Skin epidermis (tissue), 12 donors: ENCODE measurements around the gene FAM149A.

Experiments used
- H3K27ac ChIP-seq, 21 experiments: fragments of 200-600 bp; sonication (generic) in 11 of 21; one replicate each; pipeline ENCODE4 v1.5.0; 2020; ENCODE audit warnings: mild to moderate bottlenecking in 3 of 21, inconsistent platforms in 2 of 21, moderate library complexity in 2 of 21
- H3K4me3 ChIP-seq, 7 experiments: fragments of 200-600 bp; sonication (generic) in 2 of 7; one replicate each; pipeline ENCODE4 v1.5.0; 2020; ENCODE audit warnings: inconsistent platforms in 2 of 7, mild to moderate bottlenecking in 2 of 7, moderate library complexity in 1 of 7

The FAM149A gene

DNA sequence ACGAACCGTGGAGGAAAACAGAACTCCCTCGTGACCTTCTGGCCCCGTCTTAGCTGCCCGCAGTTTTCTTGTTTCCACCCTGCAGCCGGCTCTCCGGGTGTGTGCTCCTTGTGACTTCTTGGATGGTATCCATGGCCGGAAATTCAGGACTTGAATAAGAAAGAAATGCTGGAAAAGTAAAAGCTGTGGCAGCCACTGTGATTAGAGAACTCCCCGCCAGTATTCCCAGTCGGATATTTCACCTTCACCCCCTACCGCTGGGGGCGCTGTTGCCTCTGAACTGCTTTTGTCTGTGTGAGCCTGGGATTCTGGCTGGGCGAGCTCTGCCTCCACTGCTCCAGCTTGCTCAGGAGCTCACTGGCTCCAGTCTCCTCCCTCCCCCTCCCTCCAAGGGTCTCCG lies 45.4 kb downstream of the FAM149A start:
- Histone ChIP-seq H3K4me3 (peak overlapping the region in 1 of 7 experiments; percentile 8), H3K27ac (peak overlapping the region in 2 of 21 experiments; percentile 9 to 66)

DNA sequence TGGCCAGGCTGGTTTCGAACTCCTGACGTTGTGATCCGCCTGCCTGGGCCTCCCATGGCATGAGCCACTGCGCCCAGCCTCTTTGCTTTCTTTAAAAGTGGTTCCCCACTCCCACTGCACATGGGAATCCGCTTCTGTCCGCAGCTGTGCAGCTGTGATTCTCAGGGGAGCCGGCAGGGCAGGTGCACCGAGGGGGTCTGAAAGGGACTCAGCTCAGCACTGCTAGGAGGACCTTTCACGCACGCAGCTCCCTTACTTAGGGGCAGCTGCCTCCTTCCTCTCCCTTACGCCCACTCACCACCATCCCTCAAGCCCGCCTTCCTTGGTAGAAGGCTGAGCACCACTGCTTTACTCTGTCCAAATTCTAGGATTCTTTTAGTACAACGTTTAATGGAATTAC lies 46.4 kb downstream of the FAM149A start:
- Histone ChIP-seq H3K4me3 (no peak overlapping the region), H3K27ac (no peak overlapping the region)

DNA sequence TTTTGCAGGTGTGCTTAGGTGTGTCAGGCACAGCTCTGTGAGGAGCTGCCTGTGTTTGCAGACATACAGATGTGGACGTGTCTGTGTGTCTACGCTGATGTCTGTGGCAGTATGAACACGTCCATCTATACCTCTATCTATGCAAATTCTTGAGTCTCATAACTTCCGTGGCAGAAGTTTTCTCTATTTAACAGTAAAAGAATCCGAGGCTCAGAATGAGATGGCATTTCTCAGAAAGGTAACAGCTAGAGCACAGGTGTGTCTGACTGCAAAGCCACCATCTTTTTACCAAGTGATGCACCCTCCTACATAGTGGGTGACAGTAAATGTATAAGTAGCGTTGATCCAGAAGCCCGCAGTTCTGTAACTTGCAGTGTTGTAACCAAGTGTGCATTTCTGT lies 47.0 kb downstream of the FAM149A start:
- Histone ChIP-seq H3K4me3 (no peak overlapping the region), H3K27ac (no peak overlapping the region)

DNA sequence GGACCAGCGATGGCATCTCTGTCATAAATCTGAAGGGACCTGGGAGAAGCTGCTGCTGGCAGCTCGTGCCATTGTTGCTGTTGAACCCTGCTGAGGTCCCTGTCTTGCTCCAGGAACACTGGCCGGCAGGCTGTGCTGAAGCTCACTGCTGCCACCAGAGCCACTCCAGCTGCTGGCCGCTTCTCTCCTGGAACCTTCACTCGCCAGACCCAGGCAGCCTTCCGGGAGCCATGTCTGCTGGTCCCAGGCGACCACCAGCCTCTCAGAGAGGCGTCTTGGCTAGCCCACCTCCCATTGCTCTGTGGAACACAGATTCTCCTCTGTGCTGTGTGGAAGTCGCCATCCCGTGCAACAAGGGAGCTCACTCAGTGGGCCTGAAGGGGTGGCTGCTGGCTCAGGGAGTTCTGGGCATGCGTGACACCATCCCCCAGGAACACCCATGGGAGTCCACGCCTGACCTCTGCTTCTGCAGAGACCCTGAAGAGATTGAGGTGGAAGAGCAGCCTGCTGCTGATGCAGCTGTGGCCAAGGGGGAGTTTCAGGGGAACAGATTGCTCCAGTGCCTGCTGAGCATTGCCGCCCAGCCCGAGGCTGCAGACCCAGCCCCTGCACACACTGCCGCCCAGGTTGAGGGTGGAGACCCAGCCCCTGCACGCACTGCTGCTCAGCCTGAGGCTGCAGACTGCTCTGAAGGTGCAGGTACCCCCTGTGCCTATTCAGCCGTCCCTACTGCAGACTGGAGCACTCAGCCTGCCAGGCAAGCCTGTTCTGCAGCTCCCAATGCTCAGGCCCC lies 53.7 kb downstream of the FAM149A start:
- no peak overlapping the region for H3K27ac ChIP-seq
- H3K4me3 ChIP-seq: no peak overlapping the region

DNA sequence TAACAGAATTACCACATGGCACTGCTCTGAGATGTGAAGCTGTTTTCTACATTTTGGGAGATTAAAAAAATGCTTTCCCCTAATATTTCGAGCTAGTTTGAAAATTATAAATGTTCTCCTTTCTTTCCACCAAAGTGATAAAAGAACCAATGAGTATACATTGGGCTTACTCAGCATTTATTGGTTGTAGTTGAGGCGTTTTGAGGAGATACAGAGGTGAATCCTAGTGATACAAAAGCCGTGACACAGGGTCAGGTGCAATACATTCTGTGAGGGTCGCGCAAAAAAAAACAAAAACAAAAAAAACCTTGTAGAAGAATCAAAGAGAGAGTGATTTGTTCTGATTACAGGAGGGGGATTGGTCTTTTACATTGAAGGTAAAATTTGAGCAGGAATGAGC lies 54.5 kb downstream of the FAM149A start:
- Histone ChIP-seq H3K27ac (no peak overlapping the region), H3K4me3 (no peak overlapping the region)

DNA sequence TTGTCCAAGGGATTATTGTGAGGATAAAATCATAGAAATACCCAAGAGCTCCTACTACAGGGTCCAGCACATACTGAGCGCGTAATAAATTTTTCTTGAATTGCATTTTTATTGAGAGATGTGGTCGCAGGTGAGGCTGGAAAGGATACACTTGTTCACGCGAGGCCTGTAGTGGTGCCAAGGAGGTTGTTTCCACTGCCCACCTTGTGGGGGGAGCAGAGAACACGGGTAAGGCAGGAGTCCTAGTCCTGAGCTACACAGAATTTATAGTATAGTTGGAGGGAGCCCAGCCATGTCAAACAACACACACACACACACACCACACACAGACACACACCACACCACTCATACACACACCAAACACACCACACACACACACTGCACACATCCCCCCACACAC lies 55.1 kb downstream of the FAM149A start:
- Histone ChIP-seq H3K4me3 (no peak overlapping the region), H3K27ac (no peak overlapping the region)

DNA sequence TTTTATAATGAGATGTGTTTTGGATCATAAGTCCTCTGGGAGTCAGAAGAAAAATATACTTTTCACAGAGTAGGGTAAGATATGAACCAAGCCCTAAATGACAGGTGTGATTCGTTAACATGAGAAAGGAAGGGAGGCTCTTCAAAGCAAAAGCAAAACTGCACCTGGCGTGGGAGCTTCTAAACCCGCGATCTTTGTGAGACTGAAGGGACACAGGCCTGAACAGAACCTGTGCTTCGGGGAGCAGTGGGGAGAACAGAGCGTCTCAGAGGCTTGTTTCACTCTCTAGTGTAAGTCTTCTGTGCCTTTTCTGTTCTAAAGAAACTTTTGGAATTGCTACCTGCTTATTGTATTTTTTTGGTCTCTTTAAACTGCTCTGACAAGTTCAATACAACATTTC lies 56.6 kb downstream of the FAM149A start:
- no peak overlapping the region for H3K27ac ChIP-seq
- no peak overlapping the region for H3K4me3 ChIP-seq

DNA sequence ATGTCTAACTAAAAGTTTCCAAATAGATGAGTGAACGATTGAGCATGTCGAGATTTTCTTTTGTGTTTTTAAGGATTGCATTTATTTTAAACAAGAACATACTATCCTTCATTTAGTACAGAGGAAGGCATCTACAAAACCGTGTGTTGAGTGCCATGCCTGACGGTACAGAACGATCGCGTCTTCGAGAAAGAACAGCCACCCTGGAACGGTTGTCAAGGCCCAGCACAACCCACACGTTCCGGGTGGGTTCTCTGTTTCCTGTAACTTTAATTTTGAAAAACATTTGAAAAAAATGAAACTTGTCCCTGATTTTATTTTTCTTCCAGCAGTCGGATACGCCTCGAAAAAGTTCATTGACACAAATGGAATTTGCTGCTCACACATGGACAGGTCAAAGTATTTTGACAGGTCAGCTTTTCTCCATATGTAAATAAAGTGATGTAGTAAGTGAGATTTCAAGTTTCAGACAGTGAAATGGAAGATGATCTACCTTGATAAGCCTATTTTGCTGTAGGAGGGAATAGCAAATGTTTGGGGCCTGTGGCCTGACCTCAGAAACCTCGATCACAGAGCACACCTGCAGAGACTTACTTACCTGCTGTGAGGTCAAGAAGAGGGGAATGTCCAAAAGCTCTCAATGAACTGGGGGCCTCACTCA lies 62.5 kb downstream of the FAM149A start:
- H3K4me3 ChIP-seq: no peak overlapping the region
- H3K27ac ChIP-seq: no peak overlapping the region

DNA sequence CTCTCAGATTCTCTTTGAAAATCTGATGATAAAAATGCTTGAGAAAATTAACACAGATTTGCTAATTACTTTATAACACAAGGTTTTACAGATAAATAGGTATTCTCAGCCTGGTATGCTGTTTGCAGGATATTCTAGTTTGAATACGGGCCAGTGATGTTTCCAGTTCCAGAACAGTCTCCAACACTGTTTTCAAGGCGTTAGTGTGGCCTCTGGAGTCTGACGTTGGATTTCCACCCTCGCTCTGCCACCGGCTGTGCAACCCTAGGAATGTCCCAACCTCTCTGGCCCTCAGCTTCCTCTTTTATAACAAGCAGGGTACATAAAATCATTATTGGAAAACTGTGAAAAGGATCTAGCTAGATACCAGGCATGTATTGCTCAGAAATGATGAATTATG lies 63.1 kb downstream of the FAM149A start:
- no peak overlapping the region for H3K27ac ChIP-seq
- H3K4me3 ChIP-seq: no peak overlapping the region

DNA sequence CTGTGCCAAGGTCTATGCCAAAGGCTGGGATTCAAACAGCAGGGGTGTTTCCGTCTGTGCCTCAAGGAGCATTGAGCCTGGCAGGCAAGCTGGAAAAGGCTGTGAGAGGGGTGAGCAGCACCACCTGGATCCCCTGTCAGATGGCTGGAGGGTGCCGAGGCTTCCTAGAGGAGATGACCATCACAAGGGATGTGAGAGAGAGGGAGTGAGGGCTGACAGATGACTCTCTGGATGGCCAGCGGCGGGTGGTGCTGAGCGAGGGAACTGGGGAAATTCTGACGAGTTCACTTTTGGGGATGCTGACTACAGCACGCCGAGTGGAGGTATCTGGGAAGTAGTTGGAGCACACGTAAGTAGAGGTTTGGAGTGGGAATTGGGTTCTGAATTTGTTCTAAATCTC lies 64.2 kb downstream of the FAM149A start:
- no peak overlapping the region for H3K4me3 ChIP-seq
- H3K27ac ChIP-seq: no peak overlapping the region

DNA sequence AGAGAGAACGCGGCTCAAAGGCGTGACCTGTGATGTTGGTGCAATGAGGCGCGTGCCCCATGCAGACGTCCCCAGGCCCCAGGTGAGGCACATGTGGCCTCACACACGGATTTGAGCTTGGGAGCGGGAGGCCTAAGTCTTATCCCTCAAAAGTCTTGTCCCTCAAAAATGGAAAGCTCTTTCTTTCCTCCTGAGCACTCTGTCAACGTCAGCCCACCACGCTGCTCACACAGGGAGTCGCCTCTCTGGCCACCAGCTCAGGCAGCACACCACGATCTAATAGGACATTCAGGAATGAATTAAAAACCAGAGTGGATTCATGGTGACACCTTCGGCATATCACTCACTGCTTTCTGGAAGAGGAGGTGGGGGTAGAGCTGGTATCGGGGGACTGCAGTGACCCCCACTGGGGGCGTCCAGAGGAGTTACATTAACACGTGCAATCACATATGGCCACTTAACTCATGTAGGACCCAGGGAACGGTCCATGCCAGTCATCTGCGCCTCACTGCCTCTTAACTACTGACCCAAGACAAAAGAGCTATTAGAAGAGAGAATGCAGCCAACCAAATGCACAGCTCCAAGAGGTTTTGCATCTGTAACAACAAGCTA lies 64.9 kb downstream of the FAM149A start:
- H3K27ac ChIP-seq: no peak overlapping the region
- H3K4me3 ChIP-seq: no peak overlapping the region

DNA sequence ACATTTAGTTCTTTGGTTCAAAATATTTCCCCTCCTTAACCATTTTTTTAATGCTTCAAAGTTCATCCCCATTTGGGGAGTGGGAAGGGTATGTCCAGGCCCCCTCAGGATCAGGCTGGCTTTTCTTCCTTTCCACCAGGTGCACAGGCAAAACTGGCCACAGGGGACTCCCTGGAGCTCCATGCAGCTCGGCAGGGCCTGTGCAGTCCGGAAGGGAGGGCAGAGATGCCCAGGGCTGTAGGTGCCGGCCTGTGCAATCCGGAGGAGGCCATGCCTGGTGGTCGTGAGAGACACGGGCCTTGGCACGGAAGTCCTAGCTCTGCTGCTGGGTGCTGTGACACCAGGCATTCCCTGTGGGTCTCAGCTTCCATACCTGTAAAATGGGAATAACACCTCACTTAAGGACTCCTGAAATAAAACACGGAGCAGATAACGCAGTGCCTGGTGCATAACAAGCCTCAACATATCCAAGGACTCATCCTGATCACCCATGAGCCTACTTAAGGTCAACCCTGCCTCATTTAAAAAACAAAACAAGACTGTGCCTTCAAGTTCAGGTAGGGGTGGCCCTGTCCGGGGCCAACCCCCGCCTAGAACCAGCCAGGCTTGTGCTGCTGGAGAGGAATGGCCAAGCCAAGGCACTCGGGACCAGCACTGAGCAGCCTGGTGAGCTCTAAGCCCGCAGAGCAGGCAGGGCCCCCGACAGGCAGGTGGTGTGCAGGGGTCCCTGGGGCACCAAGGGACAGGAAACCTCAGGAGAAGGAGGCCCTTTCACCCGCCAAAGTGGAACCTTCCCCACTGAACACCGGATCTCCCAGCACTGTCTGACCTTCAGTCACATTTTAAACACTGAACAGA lies 65.7 kb downstream of the FAM149A start:
- Histone ChIP-seq H3K27ac (no peak overlapping the region), H3K4me3 (no peak overlapping the region)

DNA sequence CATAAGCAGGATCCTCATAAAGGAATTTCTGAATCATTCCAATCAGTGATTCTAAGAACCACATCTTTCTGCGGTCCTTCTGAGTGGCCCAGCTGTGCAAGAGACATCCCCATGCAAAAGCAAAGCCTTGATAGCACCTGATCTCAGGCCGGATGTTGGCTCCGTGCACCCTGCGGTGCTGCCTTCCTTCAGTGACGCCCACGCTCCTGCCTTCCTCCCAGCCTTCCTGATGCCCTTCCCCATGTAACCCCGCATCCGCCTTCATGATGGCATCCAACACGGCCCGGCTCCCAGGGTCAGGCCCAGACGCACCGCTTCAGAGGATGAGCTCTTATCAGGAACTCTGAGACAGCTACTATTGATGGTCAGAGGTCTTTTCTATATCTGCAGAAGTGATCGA lies 66.5 kb downstream of the FAM149A start:
- no peak overlapping the region for H3K27ac ChIP-seq
- H3K4me3 ChIP-seq: no peak overlapping the region

DNA sequence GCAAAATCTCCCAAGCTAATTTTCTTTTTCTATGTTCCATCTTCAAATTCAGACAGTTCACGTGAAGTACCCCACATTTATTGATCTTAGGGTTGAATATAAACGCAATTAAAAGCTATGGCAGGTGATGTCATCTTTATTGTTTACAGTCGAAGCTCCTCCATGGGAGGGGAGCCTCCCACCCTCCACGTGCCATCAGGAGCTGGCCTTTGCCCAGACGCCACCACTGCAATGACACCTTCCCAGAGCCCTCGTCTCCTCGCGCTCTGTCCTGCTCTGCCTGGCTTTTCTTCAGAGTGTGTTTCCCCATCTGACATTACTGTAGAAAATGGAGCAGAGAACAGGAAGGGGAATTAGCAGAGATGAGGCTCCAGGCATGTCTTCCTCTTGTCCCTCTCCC lies 68.0 kb downstream of the FAM149A start:
- H3K27ac ChIP-seq: no peak overlapping the region
- no peak overlapping the region for H3K4me3 ChIP-seq

DNA sequence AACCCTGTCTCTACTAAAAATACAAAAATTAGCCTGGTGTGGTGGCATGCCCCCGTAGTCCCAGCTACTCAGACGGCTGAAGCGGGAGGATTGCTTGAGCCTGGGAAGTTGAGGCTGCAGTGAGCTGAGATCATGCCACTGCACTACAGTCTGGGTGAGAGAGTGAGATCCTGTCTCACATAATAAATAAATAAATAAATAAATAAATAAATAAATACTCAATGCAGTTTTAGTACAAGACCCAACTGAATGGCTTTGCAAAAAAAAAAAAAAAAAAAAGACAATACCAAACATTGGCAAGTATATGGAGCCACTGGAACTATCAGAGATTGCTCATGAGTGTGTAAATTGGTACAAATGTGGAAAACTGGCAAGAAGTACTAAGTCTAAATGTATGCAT lies 83.6 kb downstream of the FAM149A start:
- no peak overlapping the region for H3K4me3 ChIP-seq
- no peak overlapping the region for H3K27ac ChIP-seq

DNA sequence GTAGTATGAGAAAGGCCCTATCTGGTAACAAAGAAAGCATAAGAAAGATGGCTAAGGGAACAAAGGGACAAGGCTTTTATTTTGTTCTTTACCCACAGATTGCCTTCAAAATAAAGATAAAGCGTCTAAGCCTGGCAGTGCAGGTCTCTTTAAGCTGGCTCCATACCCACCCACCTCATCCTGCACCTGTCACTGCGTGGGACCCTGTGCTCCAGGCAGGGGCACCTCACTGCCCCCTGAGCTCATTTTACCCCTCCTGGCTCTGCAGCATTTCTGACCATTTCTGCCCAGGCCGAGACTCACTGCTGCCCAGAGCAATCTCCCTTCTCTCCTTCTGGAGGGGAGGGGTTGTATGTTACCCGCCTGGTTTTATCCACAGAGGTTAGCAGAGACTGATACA lies 85.2 kb downstream of the FAM149A start:
- Histone ChIP-seq H3K27ac (peak overlapping the region in 4 of 21 experiments; percentile 88 to 95 (median 92)), H3K4me3 (no peak overlapping the region)

DNA sequence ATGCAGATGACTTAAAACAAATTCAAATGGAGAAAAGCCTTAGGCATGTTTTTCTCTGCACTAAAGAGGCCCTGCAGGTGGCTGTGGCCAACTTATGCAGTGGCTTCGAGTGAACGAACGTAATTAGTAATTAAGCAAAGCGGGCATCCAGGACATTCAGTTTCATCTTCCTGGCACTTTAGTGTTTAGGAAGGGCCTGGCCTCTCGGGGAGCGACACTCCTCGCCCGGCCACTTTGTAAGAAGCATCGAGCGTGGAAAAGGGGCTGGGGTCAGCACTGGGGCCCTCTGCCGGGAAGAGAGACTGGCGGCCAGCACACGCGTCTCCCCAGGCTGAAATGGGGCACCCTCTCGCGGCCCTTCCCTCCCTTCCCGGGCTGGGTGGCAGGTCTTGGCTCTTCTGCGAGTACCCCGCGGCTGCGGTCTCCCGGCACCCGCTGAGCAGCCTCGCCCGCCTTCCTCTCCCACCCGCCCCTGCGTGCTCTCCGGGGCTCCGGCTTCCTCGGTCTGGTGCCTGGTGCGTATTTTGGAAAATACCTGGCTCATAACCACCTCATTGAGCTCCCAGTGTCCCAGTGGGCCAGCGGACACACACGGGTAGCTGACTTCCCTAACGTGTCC lies 86.2 kb downstream of the FAM149A start:
- H3K4me3 ChIP-seq: peak overlapping the region; percentile 69 to 92 (median 80)
- H3K27ac ChIP-seq: peak overlapping the region; percentile 71 to 95 (median 91)

DNA sequence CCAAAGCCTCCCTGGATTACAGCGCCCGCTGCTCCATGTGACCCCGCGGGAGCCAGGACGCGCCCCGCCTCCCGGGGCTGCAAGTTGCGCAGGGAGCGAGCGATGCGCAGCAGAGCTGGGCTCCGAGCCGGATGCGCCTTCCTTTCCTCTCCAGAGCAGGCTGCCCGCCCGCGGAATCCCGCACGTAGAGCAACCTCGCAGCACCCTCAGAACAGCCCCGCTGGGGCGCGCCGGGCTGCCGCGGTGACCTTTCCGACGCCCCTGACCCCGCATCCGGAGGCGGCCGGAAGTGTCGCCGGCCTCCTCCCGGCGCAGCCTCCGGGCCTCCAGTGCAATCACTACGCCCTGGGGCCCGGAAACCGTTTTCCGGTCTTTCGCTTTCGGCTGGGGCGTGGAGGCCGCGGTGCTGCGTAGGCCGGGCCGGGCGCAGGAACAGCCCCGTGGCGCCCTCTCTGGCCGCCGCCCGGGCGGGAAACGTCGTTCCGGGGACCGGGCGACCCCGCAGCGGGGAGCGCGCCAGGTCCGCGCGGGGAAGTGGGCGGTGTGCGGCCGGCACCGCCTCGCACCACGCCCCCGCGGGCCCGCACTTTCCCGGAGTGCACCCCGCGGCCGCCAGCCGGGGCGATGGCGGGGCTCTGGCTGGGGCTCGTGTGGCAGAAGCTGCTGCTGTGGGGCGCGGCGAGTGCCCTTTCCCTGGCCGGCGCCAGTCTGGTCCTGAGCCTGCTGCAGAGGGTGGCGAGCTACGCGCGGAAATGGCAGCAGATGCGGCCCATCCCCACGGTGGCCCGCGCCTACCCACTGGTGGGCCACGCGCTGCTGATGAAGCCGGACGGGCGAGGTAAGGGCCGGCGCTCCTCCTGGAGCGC lies 86.9 kb downstream of the FAM149A start, which contains the start of gene CYP4V2:
CYP4V2 (plus strand) TSS at position 368 of the 866 bp plus-strand sequence; CDS start at position 625, 257 bp downstream.
- Histone ChIP-seq H3K4me3 (peak within 1 kb of the TSS; percentile 69 to 92 (median 80)), H3K27ac (peak within 1 kb of the TSS; percentile 71 to 95 (median 91))
